22Rv1 (cell line): ENCODE results near the gene TTYH1.

ENCODE experiments used
- ZFX ChIP-seq: fragments of 450-650 bp; IDR thresholded peaks from 2 replicates; pipeline ENCODE4 v1.6.1; 2017; ENCODE audit warnings: antibody characterized with exemption, borderline replicate concordance
- TF ChIP-seq, protein P1 (sequence below): fragments of 450-650 bp; IDR thresholded peaks from 2 replicates; pipeline ENCODE4 v1.5.1; 2017; ENCODE audit warnings: mild to moderate bottlenecking

DNA sequence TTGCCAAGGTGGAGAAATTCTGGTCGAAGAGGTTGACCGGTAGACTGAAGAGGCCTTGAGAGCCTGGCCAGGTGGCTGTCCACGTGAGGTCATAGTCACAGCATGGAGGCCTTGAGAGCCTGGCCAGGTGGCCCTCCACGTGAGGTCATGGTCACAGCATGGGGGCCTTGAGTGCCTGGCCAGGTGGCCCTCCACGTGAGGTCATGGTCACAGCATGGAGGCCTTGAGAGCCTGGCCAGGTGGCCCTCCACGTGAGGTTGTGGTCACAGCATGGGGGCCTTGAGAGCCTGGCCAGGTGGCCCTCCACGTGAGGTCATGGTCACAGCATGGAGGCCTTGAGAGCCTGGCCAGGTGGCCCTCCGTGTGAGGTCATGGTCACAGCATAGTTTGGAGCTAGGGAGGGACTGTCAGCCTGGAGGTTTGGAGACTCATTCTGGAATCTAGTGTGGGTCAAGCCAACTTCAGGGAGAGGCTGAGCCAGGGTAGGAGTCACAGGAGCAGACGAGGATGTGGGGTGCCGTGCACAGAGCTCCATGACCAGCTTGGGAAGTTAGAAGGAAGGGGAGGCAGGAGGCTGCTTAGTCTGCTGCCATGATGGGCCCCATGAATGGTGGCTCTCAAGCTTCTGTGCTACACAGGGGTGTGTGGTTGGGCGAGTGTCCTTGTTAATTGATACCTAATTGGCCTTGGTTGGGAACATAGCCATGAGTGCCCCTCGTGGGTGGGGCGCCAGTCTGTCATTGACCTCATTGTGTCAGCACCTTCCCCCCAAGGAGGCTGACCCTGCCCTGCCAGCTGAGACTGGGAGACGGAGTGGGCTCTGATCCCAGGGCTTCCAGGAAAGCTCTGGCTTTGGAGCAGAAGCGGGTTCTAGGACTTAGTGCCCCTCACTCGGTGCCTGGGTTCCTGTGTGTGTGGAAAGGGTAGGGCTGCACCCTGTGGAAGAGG, 44.3 kb downstream of the TTYH1 start:
- TF ChIP-seq, protein P1, sequence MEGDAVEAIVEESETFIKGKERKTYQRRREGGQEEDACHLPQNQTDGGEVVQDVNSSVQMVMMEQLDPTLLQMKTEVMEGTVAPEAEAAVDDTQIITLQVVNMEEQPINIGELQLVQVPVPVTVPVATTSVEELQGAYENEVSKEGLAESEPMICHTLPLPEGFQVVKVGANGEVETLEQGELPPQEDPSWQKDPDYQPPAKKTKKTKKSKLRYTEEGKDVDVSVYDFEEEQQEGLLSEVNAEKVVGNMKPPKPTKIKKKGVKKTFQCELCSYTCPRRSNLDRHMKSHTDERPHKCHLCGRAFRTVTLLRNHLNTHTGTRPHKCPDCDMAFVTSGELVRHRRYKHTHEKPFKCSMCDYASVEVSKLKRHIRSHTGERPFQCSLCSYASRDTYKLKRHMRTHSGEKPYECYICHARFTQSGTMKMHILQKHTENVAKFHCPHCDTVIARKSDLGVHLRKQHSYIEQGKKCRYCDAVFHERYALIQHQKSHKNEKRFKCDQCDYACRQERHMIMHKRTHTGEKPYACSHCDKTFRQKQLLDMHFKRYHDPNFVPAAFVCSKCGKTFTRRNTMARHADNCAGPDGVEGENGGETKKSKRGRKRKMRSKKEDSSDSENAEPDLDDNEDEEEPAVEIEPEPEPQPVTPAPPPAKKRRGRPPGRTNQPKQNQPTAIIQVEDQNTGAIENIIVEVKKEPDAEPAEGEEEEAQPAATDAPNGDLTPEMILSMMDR, result no peak
- no peak for TF ChIP-seq ZFX
